HG03196 (cell line): Measurements from ENCODE around the gene PPP2R3B.

Experiments
- ATAC-seq: cut with Tn5 transposase; IDR thresholded peaks from one replicate; pipeline ENCODE4 v1.9.1; 2021; ENCODE audit not compliant: unreplicated experiment

PPP2R3B gene

GRCh38 chrX:372856-373640 is 13.7 kb downstream of the PPP2R3B start:
- ATAC-seq, result no peak

- ATAC-seq, result no peak
Measured at GRCh38 chrX:371907-372306, 14.8 kb downstream of the PPP2R3B start.

GRCh38 chrX:370963-371745 is 15.6 kb downstream of the PPP2R3B start:
- ATAC-seq, result no peak

- ATAC-seq, result no peak
Measured at GRCh38 chrX:370244-370962, 16.3 kb downstream of the PPP2R3B start.

GRCh38 chrX:369563-370101 is 17.1 kb downstream of the PPP2R3B start:
- no peak for ATAC-seq

GRCh38 chrX:368811-369562 is 17.7 kb downstream of the PPP2R3B start:
- ATAC-seq, result no peak

GRCh38 chrX:367866-368265 is 18.8 kb downstream of the PPP2R3B start:
- ATAC-seq, result no peak

GRCh38 chrX:367349-367748 is 19.4 kb downstream of the PPP2R3B start:
- ATAC-seq, result no peak

- no peak for ATAC-seq
Measured at GRCh38 chrX:363621-364375, 22.9 kb downstream of the PPP2R3B start.

- ATAC-seq, result no peak
Measured at GRCh38 chrX:362937-363620, 23.6 kb downstream of the PPP2R3B start.

- no peak for ATAC-seq
Measured at GRCh38 chrX:362351-362750, 24.4 kb downstream of the PPP2R3B start.

- ATAC-seq, result no peak
Measured at GRCh38 chrX:361231-362145, 25.2 kb downstream of the PPP2R3B start.

GRCh38 chrX:360496-361150 is 26.1 kb downstream of the PPP2R3B start:
- no peak for ATAC-seq

- ATAC-seq, result no peak
Measured at GRCh38 chrX:358651-359143, 28.0 kb downstream of the PPP2R3B start.

GRCh38 chrX:357693-358471 is 28.8 kb downstream of the PPP2R3B start:
- no peak for ATAC-seq

GRCh38 chrX:357035-357692 is 29.5 kb downstream of the PPP2R3B start:
- no peak for ATAC-seq
